ENCODE measurements around the gene PET100. TPM values are rescaled to one million over a fixed set of nuclear protein-coding genes. Genes with fewer than 3 reads are reported as not detected.
"Not testable (repeated sequence)": the region's sequence is repeated elsewhere in the genome, so short reads cannot be mapped to it uniquely, and the experiment has no call there.

The PET100 gene
- total RNA-seq, 4 donors from 2014 or later, result 9.5 to 15.1 (median 12.9) TPM

- DNase-seq (no peak), ATAC-seq (no peak)
- Histone ChIP-seq H3K4me1 (no peaks in the 10 kb centered on the region), H3K27me3 (peaks cover 11 to 18% (median 12%) of the 10 kb centered on the region in 3 donors), H3K27ac (no peak overlapping the region), H3K4me3 (no peak overlapping the region), H3K9me3 (no peaks in the 10 kb centered on the region), H3K36me3 (no peaks in the 10 kb centered on the region)
- in situ Hi-C loops (cut with MboI; ENCODE audit: low sequenced_read_pairs in 4 of 4) (no loop called here), intact Hi-C loops (cut with DNase I; ENCODE audit: low total_unique reads) (no loop called here)
- TF ChIP-seq, protein P1, sequence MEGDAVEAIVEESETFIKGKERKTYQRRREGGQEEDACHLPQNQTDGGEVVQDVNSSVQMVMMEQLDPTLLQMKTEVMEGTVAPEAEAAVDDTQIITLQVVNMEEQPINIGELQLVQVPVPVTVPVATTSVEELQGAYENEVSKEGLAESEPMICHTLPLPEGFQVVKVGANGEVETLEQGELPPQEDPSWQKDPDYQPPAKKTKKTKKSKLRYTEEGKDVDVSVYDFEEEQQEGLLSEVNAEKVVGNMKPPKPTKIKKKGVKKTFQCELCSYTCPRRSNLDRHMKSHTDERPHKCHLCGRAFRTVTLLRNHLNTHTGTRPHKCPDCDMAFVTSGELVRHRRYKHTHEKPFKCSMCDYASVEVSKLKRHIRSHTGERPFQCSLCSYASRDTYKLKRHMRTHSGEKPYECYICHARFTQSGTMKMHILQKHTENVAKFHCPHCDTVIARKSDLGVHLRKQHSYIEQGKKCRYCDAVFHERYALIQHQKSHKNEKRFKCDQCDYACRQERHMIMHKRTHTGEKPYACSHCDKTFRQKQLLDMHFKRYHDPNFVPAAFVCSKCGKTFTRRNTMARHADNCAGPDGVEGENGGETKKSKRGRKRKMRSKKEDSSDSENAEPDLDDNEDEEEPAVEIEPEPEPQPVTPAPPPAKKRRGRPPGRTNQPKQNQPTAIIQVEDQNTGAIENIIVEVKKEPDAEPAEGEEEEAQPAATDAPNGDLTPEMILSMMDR (IDR thresholded peaks at IDR 0.05 in 4 of 5, conservative IDR thresholded peaks at IDR 0.05 in 1 of 5), result no peak
- no peak for TF ChIP-seq POLR2A (IDR thresholded peaks at IDR 0.05)
Measured at GRCh38 chr19:7642295-7643030, 12.9 kb downstream of the PET100 start.

- no peak overlapping the region for H3K4me3 ChIP-seq
- H3K4me1 ChIP-seq, result no peaks in the 10 kb centered on the region
- DNase-seq (no peak), ATAC-seq (no peak)
- H3K36me3 ChIP-seq, result no peaks in the 10 kb centered on the region
- no peak overlapping the region for H3K27ac ChIP-seq
- intact Hi-C loops (cut with DNase I; ENCODE audit: low total_unique reads), result no loop called here
- in situ Hi-C loops (cut with MboI; ENCODE audit: low sequenced_read_pairs in 4 of 4), result no loop called here
- no peaks in the 10 kb centered on the region for H3K9me3 ChIP-seq
- peaks cover 6 to 12% (median 7%) of the 10 kb centered on the region in 3 donors for H3K27me3 ChIP-seq
- no peak for TF ChIP-seq POLR2A (IDR thresholded peaks at IDR 0.05)
- TF ChIP-seq, protein P1 (IDR thresholded peaks at IDR 0.05 in 4 of 5, conservative IDR thresholded peaks at IDR 0.05 in 1 of 5), result no peak
Measured at GRCh38 chr19:7643031-7643415, 13.4 kb downstream of the PET100 start.

DNA sequence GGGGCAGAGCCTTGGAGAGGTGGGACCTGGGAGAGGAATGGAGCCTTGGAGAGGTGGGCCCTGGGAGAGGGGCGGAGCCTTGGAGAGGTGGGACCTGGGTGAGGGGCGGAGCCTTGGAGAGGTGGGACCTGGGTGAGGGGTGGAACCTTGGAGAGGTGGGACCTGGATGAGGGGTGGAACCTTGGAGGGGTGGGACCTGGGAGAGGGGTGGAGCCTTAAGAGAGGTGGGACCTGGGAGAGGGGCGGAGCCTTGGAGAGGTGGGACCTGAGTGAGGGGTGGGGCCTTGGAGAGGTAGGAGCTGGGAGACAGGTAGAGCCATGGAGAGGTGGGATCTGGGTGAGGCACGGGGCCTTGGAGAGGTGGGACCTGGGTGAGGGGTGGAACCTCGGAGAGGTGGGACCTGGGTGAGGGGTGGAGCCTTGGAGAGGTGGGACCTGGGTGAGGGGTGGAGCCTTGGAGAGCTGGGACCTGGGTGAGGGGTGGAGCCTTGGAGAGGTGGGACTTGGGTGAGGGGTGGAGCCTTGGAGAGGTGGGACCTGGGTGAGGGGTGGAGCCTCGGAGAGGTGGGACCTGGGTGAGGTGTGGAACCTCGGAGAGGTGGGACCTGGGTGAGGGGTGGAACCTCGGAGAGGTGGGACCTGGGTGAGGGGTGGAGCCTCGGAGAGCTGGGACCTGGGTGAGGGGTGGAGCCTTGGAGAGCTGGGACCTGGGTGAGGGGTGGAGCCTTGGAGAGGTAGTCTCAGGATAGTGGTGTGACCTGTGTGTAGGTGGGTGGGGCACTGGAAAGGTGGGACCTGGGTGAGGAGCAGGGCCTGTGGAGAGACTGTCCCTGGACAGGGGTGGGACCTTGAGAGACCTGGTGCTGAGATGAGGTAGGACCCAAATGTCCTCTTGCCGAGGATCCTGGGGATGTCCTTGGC lies 14.3 kb downstream of the PET100 start:
- H3K27ac ChIP-seq; in situ Hi-C loops (cut with MboI; ENCODE audit: low sequenced_read_pairs in 4 of 4); H3K9me3 ChIP-seq; H3K4me3 ChIP-seq; H3K27me3 ChIP-seq; ATAC-seq; H3K36me3 ChIP-seq; H3K4me1 ChIP-seq; intact Hi-C loops (cut with DNase I; ENCODE audit: low total_unique reads); DNase-seq: not testable (repeated sequence)

GRCh38 chr19:7644550-7644877 lies 14.9 kb downstream of the PET100 start:
- Histone ChIP-seq H3K4me3 (no peak overlapping the region), H3K27me3 (peaks cover 0 to 2% (median 0%) of the 10 kb centered on the region in 3 donors), H3K9me3 (no peaks in the 10 kb centered on the region), H3K36me3 (no peaks in the 10 kb centered on the region), H3K27ac (no peak overlapping the region), H3K4me1 (no peaks in the 10 kb centered on the region)
- intact Hi-C loops (cut with DNase I; ENCODE audit: low total_unique reads) (no loop called here), in situ Hi-C loops (cut with MboI; ENCODE audit: low sequenced_read_pairs in 4 of 4) (no loop called here)
- TF ChIP-seq, protein P1 (IDR thresholded peaks at IDR 0.05 in 4 of 5, conservative IDR thresholded peaks at IDR 0.05 in 1 of 5), result no peak
- TF ChIP-seq POLR2A (IDR thresholded peaks at IDR 0.05), result no peak
- ATAC-seq (no peak), DNase-seq (no peak)

DNA sequence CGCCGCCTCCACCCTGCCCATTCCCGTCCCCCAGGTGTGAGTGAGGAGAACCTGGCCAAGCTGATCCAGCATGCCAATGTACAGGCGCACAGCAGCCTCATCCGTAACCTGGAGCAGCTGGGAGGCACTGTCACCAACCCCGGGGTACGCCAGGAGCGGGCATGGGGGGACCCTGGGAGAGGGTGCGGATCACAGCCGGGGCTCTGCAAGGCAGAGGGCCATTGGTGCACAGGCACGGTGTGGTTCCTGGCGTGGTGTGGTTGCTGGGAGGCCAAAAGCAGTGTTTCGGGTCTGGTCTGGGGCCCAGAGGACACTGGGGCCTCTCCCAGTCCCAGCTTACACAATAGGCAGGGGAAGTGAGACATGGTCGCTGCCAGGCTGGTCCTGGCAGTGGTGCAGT lies 15.6 kb downstream of the PET100 start:
- Histone ChIP-seq H3K4me1 (no peaks in the 10 kb centered on the region), H3K27me3 (peaks cover 0 to 2% (median 0%) of the 10 kb centered on the region in 3 donors), H3K27ac (no peak overlapping the region), H3K36me3 (no peaks in the 10 kb centered on the region), H3K4me3 (no peak overlapping the region), H3K9me3 (no peaks in the 10 kb centered on the region)
- TF ChIP-seq, protein P1 (IDR thresholded peaks at IDR 0.05 in 4 of 5, conservative IDR thresholded peaks at IDR 0.05 in 1 of 5), result no peak
- TF ChIP-seq POLR2A (IDR thresholded peaks at IDR 0.05), result no peak
- DNase-seq, result no peak
- no peak for ATAC-seq
- intact Hi-C loops (cut with DNase I; ENCODE audit: low total_unique reads), result no loop called here
- in situ Hi-C loops (cut with MboI; ENCODE audit: low sequenced_read_pairs in 4 of 4), result no loop called here

All from gastrocnemius medialis (tissue), 4 donors.